CD14-positive monocyte (primary cell): ENCODE results near the gene PFDN5. TPM values are rescaled to one million over a fixed set of nuclear protein-coding genes. Genes with fewer than 3 reads are reported as not detected.
A peak's percentile ranks its signal among the peaks of the same experiment; 100 is the strongest.

Source experiments
- DNase-seq, 3 donors: peaks; one replicate each; pipeline ENCODE4 v3.0.0-alpha.2; 2011 to 2022
- H2AFZ ChIP-seq: 2 replicates; pipeline ENCODE4 v1.6.0; 2012; ENCODE audit warnings: mild to moderate bottlenecking, low read depth, low read length, inconsistent platforms; ENCODE audit not compliant: insufficient read depth, poor library complexity, severe bottlenecking
- H3K27ac ChIP-seq, 2 donors: 1 replicate in 1 of 2; 2 replicates in 1 of 2; pipeline ENCODE4 v1.5.1; 2012 to 2013; ENCODE audit warnings: low read length in 2 of 2, control low read depth in 1 of 2, inconsistent platforms in 1 of 2, low read depth in 1 of 2, mild to moderate bottlenecking in 1 of 2
- H3K27me3 ChIP-seq, 2 donors: one replicate each; pipeline versions ENCODE4 v1.6.0 to v1.6.1; 2011 to 2013; ENCODE audit warnings: low read length in 2 of 2; ENCODE audit not compliant: control insufficient read depth in 2 of 2, insufficient read depth in 2 of 2
- H3K36me3 ChIP-seq, 2 donors: replicated peaks in 1 of 2; 1 replicate in 1 of 2; 2 replicates in 1 of 2; pipeline versions ENCODE4 v1.5.1 to v1.6.1; 2012 to 2013; ENCODE audit warnings: low read length in 2 of 2, control low read depth in 1 of 2, inconsistent platforms in 1 of 2, mild to moderate bottlenecking in 1 of 2; ENCODE audit not compliant: insufficient read depth in 2 of 2, control insufficient read depth in 1 of 2
- H3K4me1 ChIP-seq, 2 donors: 1 replicate in 1 of 2; 2 replicates in 1 of 2; pipeline versions ENCODE4 v1.5.1 to v1.6.1; 2012 to 2013; ENCODE audit warnings: low read length in 2 of 2, control low read depth in 1 of 2, inconsistent platforms in 1 of 2, mild to moderate bottlenecking in 1 of 2, moderate library complexity in 1 of 2; ENCODE audit not compliant: insufficient read depth in 2 of 2, control insufficient read depth in 1 of 2
- H3K4me2 ChIP-seq: replicated peaks from 2 replicates; pipeline ENCODE3; 2012; ENCODE audit warnings: low read length, moderate library complexity, mild to moderate bottlenecking; ENCODE audit not compliant: poor library complexity, severe bottlenecking; ENCODE audit errors: extremely low read depth
- H3K4me3 ChIP-seq, 3 experiments: fragments of 200-600 bp in 1 of 3; sonication (generic) in 1 of 3; replicated peaks in 1 of 3; 1 replicate in 2 of 3; 2 replicates in 1 of 3; pipeline ENCODE4 v1.5.1; 2011 to 2013; ENCODE audit warnings: low read length in 3 of 3, mild to moderate bottlenecking in 3 of 3, control low read depth in 2 of 3, low read depth in 2 of 3, inconsistent platforms in 1 of 3, moderate library complexity in 1 of 3
- H3K79me2 ChIP-seq: 2 replicates; pipeline ENCODE4 v1.6.0; 2012; ENCODE audit warnings: mild to moderate bottlenecking, control low read depth, inconsistent platforms, low read length, moderate library complexity; ENCODE audit not compliant: insufficient read depth
- H3K9ac ChIP-seq: 2 replicates; pipeline ENCODE4 v1.6.0; 2017; ENCODE audit warnings: low read length, mild to moderate bottlenecking; ENCODE audit not compliant: insufficient read depth, poor library complexity, severe bottlenecking
- H3K9me3 ChIP-seq, 2 donors: replicated peaks in 1 of 2; 1 replicate in 1 of 2; 2 replicates in 1 of 2; pipeline versions ENCODE4 v1.5.1 to v1.6.1; 2012 to 2013; ENCODE audit warnings: low read length in 2 of 2, control low read depth in 1 of 2; ENCODE audit not compliant: control insufficient read depth in 1 of 2, insufficient read depth in 1 of 2
- H4K20me1 ChIP-seq: 2 replicates; pipeline ENCODE4 v1.6.0; 2012; ENCODE audit warnings: mild to moderate bottlenecking, low read length, control low read depth, moderate library complexity; ENCODE audit not compliant: insufficient read depth
- H3K27ac Mint-ChIP-seq, 7 donors: one replicate each; pipeline ENCODE4 v1.8.0; 2020; ENCODE audit warnings: mild to moderate bottlenecking in 7 of 7, mixed read lengths in 7 of 7, moderate library complexity in 6 of 7, inconsistent platforms in 2 of 7
- H3K27me3 Mint-ChIP-seq, 3 donors: one replicate each; pipeline ENCODE4 v1.8.0; 2021 to 2022; ENCODE audit warnings: low read depth in 3 of 3, mild to moderate bottlenecking in 3 of 3, mixed read lengths in 3 of 3, moderate library complexity in 3 of 3, inconsistent platforms in 1 of 3
- H3K36me3 Mint-ChIP-seq, 2 donors: one replicate each; pipeline ENCODE4 v1.8.0; 2020; ENCODE audit warnings: mixed read lengths in 2 of 2, inconsistent platforms in 1 of 2, mild to moderate bottlenecking in 1 of 2
- H3K4me1 Mint-ChIP-seq: one replicate; pipeline ENCODE4 v1.8.0; 2020; ENCODE audit warnings: mild to moderate bottlenecking, mixed read lengths
- H3K4me3 Mint-ChIP-seq, 2 donors: one replicate each; pipeline ENCODE4 v1.8.0; 2020; ENCODE audit warnings: mild to moderate bottlenecking in 2 of 2, mixed read lengths in 2 of 2, moderate library complexity in 1 of 2
- H3K9me3 Mint-ChIP-seq, 7 donors: one replicate each; pipeline ENCODE4 v1.8.0; 2020 to 2022; ENCODE audit warnings: mixed read lengths in 7 of 7, mild to moderate bottlenecking in 6 of 7, moderate library complexity in 6 of 7, inconsistent platforms in 2 of 7
- WGBS: methylation state at CpG from one replicate; pipeline ENCODE4 v1.1.5; 2013; ENCODE audit warnings: missing lambda C conversion rate; ENCODE audit not compliant: insufficient coverage; 5-methylcytosine and 5-hydroxymethylcytosine counted together
- intact Hi-C, 2 donors: fragments of 100-400 bp; cut with micrococcal nuclease; formaldehyde crosslinking; loops; one replicate each; pipeline versions ENCODE4 v1.15.0 to v1.15.1; 2023
- polyA plus RNA-seq, 3 donors: library from polyadenylated mRNA; depleted of rRNA in 1 of 3; unstranded in 2 of 3; stranded (reverse) in 1 of 3; fragments of 300-500 nt in 2 of 3; fragments of >200 nt in 1 of 3; fragmentation: Illumina TruSeq in 2 of 3; gene quantifications; 1 replicate in 2 of 3; 2 replicates in 1 of 3; pipeline ENCODE4 v1.2.3, GENCODE V29; 2012 to 2021
- TF ChIP-seq, protein P1 (sequence below): fragments of 200-600 bp; IDR thresholded peaks from one replicate; pipeline ENCODE4 v1.8.0; 2022; ENCODE audit warnings: antibody characterized with exemption, mild to moderate bottlenecking

Gene PFDN5
- polyA plus RNA-seq, 3 donors = 1,474 to 2,196 (median 1,751) TPM

DNA sequence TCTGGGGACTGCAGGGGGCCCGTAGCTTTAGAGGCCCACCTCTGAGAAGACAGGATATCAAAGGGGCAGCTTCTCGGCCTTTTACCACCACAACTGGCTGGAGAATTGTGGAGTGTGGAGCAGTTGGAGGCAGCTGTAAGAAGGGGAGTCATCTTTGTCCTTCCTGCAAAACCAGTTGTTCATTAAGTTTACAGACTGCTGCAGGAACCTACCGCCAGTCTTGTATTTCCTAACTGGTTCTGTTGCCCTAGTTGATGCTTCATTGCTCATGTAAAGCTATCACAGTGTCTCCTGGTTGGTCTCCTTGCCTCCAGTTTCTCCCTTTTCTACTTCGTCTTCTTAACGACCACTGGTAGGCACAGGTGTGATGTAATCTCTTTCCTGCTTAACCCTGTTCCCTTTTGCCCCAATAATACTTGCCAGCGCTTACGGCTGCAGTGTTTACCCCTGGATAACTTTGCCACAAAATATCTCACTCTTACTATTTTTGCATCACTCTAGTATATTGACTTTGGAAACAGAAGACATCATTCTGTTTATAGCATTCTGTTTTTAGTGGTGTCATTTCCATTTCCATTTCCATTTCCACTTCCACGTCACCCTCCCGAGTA is 15.3 kb upstream of the PFDN5 start:
- 95% methylated on average over 2 of the region's 9 CpGs for WGBS

DNA sequence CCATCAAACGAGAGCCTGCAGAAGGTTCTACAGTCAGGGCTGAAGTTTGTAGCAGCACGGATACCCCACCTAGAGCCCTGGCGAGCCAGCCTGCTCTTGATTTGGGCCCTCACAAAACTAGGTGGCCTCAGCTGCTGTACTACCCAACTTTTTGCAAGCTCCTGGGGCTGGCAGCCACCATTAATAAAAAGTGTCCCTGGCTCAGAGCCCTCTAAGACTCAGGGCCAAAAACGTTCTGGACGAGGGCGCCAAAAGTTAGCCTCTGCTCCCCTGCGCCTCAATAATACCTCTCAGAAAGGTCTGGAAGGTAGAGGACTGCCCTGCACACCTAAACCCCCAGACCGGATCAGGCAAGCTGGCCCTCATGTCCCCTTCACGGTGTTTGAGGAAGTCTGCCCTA is 8.9 kb upstream of the PFDN5 start:
- peaks cover 0 to 1% (median 0%) of the 10 kb centered on the region in 3 donors for H3K27me3 Mint-ChIP-seq
- H3K27ac ChIP-seq = peak overlapping the region in 1 of 2 donors; percentile 3
- H3K4me1 Mint-ChIP-seq = peaks cover 5% of the 10 kb centered on the region
- H3K36me3 Mint-ChIP-seq = peaks cover 48 to 86% of the 10 kb centered on the region in 2 donors
- H3K79me2 ChIP-seq = no peaks in the 10 kb centered on the region
- TF ChIP-seq, protein P1, sequence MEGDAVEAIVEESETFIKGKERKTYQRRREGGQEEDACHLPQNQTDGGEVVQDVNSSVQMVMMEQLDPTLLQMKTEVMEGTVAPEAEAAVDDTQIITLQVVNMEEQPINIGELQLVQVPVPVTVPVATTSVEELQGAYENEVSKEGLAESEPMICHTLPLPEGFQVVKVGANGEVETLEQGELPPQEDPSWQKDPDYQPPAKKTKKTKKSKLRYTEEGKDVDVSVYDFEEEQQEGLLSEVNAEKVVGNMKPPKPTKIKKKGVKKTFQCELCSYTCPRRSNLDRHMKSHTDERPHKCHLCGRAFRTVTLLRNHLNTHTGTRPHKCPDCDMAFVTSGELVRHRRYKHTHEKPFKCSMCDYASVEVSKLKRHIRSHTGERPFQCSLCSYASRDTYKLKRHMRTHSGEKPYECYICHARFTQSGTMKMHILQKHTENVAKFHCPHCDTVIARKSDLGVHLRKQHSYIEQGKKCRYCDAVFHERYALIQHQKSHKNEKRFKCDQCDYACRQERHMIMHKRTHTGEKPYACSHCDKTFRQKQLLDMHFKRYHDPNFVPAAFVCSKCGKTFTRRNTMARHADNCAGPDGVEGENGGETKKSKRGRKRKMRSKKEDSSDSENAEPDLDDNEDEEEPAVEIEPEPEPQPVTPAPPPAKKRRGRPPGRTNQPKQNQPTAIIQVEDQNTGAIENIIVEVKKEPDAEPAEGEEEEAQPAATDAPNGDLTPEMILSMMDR = no peak
- no peaks in the 10 kb centered on the region for H3K9me3 Mint-ChIP-seq
- H3K4me2 ChIP-seq = no peak overlapping the region
- H3K36me3 ChIP-seq = peaks cover 46 to 78% of the 10 kb centered on the region in 2 donors
- H3K9me3 ChIP-seq = no peaks in the 10 kb centered on the region
- DNase-seq = no peak
- H3K4me3 ChIP-seq = no peak overlapping the region
- peak overlapping the region in 1 of 7 donors; percentile 56 for H3K27ac Mint-ChIP-seq
- 94% methylated on average over 9 of the region's 9 CpGs for WGBS
- no peaks in the 10 kb centered on the region for H3K4me1 ChIP-seq
- no peak overlapping the region for H3K9ac ChIP-seq
- H3K27me3 ChIP-seq = no peaks in the 10 kb centered on the region
- intact Hi-C loops = loop anchor here (2.0 to 5.0 kb wide), 2 partner anchors 74 kb away; no protein-coding TSS in a partner anchor
- H3K4me3 Mint-ChIP-seq = no peak overlapping the region
- no peaks in the 10 kb centered on the region for H4K20me1 ChIP-seq
- no peak overlapping the region for H2AFZ ChIP-seq

More for the DNA sequence above, 15.3 kb upstream of the PFDN5 start:
- Mint-ChIP-seq H3K27me3 (no peaks in the 10 kb centered on the region), H3K27ac (peak overlapping the region in 3 of 7 donors; percentile 37 to 68 (median 44)), H3K4me1 (no peaks in the 10 kb centered on the region), H3K36me3 (peaks cover 51 to 91% of the 10 kb centered on the region in 2 donors), H3K4me3 (no peak overlapping the region), H3K9me3 (no peaks in the 10 kb centered on the region)
- Histone ChIP-seq H3K27ac (no peak overlapping the region), H3K4me2 (no peak overlapping the region), H3K27me3 (no peaks in the 10 kb centered on the region), H3K36me3 (peaks cover 60 to 89% of the 10 kb centered on the region in 2 donors), H4K20me1 (no peaks in the 10 kb centered on the region), H3K79me2 (no peaks in the 10 kb centered on the region), H3K9ac (no peak overlapping the region), H3K9me3 (no peaks in the 10 kb centered on the region), H3K4me3 (no peak overlapping the region), H2AFZ (no peak overlapping the region), H3K4me1 (no peaks in the 10 kb centered on the region)
- intact Hi-C loops = no loop called here
- no peak for DNase-seq
- TF ChIP-seq, protein P1 = no peak
